ENCODE data around the gene ZNF609.

Gene ZNF609, protein sequence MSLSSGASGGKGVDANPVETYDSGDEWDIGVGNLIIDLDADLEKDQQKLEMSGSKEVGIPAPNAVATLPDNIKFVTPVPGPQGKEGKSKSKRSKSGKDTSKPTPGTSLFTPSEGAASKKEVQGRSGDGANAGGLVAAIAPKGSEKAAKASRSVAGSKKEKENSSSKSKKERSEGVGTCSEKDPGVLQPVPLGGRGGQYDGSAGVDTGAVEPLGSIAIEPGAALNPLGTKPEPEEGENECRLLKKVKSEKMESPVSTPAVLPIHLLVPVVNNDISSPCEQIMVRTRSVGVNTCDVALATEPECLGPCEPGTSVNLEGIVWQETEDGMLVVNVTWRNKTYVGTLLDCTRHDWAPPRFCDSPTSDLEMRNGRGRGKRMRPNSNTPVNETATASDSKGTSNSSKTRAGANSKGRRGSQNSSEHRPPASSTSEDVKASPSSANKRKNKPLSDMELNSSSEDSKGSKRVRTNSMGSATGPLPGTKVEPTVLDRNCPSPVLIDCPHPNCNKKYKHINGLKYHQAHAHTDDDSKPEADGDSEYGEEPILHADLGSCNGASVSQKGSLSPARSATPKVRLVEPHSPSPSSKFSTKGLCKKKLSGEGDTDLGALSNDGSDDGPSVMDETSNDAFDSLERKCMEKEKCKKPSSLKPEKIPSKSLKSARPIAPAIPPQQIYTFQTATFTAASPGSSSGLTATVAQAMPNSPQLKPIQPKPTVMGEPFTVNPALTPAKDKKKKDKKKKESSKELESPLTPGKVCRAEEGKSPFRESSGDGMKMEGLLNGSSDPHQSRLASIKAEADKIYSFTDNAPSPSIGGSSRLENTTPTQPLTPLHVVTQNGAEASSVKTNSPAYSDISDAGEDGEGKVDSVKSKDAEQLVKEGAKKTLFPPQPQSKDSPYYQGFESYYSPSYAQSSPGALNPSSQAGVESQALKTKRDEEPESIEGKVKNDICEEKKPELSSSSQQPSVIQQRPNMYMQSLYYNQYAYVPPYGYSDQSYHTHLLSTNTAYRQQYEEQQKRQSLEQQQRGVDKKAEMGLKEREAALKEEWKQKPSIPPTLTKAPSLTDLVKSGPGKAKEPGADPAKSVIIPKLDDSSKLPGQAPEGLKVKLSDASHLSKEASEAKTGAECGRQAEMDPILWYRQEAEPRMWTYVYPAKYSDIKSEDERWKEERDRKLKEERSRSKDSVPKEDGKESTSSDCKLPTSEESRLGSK (N-terminal part only)

DNA sequence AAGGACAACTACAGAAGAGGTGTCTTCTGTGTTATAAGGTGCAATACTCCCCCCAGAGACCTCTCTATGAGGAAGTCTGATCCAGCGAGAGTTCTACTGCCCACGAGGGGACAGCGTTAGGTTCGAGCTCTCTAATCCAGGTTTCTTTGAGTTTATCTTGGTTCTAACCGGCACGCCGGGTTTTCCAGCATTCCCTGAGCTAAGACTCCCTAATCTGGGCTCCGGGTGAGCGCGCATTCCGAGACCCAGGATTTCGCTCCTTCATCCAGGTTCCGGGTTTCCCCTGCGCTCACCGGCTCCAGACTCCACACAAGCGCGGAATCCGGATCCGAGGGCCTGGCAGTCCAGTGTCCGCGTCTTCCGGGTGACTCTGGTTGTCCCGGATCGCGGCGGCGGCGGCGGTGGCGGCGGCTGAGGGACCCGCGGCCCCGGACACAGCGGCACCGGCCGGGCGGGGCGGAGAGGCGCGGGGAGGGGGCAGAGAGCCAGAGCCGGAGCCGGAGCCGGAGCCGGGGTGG, at the start of gene ZNF609:
Gene ZNF609, plus strand, starts transcription at position 373 of the 518 bp plus-strand sequence. CDS start 38,842 bp downstream, outside the sequence.
- DNase-seq, result peak; percentile 98

DNA sequence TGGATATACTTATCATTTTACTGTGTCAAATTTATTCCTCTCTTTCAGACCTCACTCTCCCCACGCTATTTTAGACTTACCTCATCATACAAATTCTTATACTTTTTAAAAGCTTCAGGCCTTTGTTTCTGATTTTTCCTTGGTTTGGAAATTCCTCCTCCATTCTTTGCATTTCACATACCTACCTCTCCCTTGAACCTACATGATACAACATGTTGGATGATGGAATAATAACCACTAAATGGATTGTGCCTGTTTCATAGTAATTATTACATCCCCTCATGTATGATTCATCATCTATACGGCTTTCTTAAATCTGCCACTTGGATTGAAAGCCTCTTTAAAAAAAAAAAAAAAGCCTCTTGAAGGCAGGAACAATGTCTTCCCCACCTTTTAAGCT, 48.2 kb upstream of the ZNF609 start:
- DNase-seq, result no peak

DNA sequence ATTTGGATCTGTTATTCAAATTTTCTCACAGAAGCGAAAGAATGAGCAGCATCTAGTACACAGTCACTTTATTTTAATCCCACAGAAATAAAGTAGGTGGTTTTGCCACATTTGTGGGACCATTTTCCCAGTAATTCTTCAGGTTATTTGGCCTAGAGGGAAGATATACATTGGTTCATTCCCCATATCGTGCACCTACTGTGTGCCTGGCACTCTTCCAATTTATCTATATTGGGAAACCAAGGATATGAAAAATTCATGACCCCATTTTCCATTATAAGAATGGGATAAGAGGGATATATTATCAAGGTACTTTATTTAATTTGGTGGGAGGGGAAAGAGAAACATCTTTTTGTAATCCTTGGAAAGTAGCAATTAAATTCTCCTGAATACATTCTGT, 37.7 kb upstream of the ZNF609 start:
- DNase-seq, result no peak

DNA sequence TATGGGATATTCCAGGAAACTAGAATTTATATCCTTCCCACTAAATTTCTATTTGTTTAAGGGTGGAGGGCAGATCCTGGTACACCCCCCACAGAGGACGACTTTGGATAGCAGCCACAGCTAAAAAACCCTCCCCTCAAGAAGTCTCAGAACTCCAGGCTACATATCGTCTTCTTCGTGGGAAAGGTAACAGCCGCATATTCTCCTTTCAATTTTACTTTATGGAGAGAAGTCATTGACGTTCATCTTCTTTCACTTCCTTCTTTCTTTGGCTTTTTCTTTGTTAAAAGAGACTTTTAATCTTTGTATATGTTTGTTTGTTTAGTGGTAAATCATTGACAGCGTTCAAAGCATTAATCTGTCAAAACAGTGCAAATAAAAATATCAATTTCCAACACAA, 36.4 kb upstream of the ZNF609 start:
- DNase-seq, result no peak

DNA sequence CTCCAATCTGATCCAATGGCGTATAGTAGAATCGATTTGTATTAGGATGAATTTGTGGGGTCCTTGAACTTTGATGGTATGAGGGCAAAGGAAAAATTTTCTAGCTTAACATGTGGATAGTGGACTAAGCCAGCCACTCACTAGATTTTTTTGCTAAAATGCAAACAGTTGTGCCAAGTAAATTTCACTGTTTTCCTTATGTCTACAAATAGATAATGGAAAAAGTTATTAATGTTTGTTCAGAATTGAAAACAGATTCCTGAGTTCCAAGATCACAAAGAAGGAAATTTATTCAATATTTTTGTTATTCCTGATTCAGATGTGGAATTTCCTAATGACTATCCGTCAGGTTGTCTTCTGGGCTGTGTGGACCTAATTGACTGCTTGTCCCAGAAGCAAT, 35.2 kb upstream of the ZNF609 start:
- no peak for DNase-seq

DNA sequence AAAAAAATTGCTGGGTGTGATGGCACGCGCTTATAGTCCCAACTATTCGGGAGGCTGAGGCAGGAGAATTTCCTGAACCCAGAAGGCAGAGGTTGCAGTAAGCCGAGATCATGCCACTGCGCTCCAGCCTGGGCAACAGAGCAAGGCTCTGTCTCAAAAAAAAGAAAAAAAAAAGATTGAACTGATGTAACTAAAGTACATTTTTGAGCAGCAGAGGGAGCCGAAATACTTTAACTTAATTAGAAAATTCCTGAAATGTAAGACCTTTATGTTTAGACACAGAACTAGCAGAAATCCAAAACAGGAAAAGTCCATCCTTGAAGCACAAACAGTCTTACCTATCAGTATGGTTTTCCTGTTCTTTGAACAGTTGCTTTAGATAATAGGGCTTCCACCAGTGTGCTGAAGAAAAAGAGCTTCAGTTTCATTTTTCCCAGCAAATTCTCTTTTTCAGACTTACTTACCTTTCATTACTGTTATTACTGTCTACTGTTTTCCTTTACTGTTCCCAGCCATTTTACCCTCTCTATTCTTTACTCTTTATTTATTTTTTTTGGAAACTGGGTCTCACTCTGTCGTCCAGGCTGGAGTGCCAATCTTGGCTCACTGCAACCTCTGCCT, 33.4 kb upstream of the ZNF609 start:
- no peak for DNase-seq

DNA sequence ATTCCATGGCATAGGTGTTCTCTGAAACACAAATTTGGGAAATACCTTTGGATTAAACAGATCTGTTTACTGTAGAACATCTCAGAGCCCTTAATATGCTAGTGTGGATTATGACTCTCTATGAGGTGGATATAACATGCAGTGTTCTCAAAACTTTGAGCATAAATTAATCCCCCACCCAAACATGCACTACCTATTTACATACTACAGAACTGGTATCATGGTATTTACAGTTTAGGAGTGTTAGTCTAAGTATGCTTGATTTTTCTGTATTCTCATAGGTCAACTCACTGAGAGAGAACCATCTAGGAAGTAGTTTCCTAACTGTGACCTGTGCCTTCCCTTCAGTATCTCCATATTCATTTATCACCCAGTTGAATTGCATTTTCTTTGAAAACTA, 30.9 kb upstream of the ZNF609 start:
- DNase-seq, result no peak

DNA sequence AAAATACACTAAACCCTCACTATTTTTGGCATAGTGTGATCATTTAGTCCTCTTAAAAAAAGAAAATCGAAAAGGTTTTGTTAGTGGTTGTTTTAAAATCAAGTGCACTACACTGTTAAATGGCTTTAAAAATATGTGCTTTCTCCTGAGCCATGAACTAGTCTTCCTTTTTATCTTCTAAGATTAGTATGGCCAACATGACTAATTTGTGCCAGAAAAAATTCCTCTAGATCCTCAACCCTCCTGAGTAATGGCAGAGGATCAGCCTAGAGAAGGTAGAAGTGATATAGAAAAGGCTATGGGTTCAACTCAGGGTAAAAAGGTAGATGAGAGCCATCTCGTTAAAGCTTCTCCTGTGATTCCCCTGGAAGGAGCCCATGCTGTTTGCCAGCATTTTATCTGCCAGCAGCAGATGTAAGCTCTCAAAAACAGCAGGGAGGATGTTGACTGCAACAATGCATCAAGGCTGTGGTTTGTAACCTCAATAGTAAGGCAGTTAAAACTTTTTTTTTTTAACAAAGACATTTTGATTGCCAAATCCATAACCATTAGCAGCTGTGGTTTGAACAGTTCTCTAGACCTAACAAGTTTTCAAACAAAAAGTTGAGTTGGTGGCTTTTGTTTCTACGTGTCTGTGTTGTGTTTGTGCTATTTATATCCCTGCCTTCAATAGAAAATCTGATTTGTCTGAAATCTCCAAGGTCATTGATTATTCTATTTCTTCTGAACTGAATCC, 30.2 kb upstream of the ZNF609 start:
- peak; percentile 33 for DNase-seq

DNA sequence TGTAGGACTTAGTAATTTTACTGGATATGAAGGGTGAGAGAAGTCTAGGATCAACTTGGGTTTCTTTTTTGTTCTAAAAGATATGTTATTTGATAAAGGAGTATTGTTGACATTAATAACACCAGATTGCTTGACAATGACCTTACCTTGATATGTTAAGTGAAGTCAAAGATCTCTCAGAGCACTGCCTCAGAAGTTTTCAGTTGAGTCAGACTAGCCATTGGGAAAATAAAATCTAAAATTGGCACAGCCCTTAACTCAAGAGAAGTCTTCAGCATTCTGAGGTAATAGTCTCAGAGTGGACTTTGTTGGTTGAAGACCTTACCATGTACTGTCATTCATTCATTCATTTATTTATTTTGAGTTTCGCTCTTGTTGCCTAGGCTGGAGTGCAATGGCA, 22.4 kb upstream of the ZNF609 start:
- DNase-seq, result no peak

DNA sequence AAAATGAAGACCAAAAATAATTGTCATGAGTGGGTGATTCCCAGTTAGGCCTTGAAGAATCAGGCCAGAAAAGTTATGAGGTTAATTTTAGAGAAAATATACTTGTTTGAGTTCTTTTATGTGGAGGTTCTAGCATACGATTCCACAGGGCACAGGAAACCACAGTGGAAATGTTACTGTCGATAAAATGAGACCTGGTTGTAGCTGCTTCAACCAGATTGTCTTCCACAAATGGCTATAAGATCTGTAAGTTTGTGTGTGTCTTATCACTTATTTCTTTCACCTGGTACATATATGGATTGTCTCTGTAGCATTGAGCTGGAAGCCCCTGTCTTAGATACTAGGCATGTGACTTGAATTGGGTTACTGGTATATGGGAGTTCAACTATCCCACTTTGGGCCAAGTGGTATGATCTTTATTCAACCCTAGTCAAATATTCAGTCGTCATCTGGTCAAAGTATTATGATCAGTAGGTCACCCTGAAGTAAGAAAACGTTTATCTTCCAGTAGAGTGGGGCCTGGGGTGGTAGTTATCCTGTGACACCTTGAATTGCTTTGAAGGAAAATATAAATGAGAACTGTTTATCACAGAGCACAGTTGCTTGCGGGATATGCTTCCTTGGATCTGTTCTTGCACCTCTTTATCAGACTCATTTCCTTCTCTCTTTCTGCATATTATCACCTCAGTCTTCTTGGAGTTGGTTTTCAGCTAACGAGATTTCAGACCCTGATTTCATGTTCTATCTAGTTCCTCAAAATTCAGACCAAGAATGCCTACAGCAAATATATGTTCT, 21.5 kb upstream of the ZNF609 start:
- no peak for DNase-seq

DNA sequence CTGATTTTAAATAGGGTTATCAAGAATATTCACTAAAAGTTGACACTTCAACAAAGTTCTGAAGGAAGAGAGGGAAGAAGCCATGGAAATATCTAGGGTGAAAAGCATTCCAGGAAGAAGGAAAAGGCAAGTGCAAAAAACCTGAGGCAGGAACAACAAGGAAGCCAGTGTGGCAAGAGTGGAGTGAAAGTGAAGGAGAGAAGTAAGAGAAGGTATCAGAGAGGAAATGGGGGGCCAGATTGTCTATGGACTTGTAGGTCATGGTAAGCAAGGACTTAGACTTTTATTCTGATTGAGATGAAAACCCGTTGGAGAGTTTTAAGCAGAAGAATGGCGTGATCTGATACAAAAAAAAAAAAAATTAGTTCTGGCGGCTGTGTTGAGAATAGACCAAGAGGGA, 18.5 kb upstream of the ZNF609 start:
- no peak for DNase-seq

DNA sequence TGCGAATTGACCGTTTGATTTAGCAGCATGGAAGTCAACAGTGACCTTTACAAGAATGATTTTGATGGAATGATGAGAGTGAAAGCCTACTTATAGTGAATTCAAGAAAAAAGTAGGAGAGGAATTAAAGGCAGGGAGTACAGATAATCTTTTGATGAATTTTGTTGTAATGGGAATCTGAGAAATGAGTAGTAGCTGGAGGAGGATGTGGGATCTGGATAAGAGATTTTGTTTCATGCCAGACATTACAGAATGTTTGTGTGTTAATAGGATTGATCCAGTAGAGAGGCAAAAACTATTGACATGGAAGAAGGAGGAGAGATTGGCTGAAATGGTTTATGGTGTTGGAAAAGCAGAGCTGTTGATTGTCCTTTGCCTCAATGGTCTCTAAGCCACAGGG, 17.4 kb upstream of the ZNF609 start:
- DNase-seq, result no peak

DNA sequence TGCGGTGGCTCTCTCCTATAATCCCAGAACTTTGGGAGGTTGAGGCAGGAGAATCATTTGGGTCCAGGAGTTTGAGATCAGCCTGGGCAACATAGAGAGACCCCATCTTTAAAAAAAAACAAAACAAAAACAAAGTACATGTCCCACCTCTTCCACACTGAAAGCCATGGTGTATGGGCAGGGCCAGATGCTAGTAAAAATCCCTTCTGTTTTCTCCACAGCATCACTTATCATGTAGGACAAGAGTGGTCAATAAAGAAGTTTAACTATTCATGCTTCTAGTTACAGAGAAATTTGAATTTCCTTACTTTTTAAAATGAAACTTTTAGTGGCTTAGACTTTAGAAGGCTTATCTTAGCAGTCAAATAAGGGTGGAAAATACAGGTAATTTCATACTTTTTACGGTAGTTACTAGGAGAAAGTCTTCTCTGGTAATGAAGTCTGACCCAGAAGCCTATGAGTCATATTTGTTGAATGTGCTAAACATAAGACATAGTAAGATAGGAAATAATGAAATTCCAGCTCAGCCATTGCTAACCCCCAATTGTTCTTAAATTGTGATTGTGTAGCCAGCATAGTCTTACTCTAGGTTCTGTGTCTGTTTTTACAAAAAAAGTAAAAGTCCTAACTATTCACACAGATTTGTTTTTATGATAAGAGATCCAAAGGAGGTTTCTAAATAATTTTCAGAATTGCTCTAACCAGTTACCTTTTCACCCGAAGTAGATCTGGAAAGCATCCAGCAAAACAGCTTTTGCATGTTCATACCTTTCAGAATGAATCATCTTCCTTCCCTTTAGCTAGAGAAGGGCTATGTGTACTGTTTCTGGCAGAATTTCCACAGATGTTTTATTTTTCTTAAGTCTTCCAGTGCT, 16.4 kb upstream of the ZNF609 start:
- no peak for DNase-seq

DNA sequence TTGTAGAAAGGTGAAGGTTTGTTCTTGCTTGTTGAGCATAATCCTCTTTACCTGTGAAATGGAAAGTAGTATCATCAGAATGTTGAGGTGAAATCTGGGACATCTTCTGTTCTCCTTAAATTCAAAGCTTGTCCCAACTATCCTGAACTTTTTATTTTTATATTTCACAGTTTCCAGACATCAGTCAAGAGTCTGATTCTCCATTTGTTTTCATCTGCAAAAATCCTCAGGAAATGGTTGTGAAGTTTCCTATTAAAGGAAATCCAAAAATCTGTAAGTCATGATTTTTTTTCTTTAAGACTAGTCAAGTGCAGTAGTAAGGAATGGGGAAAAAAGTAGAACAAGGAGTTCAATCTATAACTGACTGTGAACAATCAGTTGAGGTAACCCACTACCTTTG, 15.5 kb upstream of the ZNF609 start:
- DNase-seq, result no peak

DNA sequence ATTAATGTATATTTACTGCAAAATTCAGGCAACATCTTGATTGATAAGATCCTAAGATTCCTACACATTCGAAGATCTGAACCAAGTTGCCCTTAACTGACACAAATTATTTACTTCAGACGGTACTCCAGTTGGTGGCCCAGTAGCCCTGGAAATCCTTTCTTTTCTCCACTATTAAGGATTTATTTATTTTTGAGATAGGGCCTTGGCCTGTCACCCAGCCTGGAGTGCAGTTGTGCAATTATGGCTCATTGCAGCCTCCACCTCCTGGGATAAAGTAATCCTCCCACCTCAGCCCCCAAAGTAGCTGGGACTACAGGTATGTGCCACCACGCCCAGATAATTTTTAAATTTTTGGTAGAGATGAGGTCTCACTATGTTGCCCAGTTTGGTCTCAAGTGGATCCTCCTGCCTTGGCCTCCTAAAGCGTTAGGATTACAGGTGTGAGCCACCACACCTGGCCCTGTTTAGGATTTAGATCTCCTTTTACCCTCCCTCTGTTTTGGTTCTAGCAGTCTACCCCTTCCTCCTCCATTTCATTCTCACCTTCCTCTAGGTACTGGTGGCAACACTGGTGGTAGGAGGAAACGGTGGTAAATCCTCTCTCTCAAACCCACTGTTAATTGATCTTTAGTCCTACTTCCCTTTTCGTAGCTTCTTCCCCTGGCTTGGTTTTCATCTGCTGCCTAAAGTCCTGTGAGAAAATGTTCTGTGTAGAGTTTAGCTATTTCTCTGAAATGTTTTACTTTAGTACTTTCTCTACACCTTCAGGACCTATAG, 12.7 kb upstream of the ZNF609 start:
- DNase-seq, result no peak

DNA sequence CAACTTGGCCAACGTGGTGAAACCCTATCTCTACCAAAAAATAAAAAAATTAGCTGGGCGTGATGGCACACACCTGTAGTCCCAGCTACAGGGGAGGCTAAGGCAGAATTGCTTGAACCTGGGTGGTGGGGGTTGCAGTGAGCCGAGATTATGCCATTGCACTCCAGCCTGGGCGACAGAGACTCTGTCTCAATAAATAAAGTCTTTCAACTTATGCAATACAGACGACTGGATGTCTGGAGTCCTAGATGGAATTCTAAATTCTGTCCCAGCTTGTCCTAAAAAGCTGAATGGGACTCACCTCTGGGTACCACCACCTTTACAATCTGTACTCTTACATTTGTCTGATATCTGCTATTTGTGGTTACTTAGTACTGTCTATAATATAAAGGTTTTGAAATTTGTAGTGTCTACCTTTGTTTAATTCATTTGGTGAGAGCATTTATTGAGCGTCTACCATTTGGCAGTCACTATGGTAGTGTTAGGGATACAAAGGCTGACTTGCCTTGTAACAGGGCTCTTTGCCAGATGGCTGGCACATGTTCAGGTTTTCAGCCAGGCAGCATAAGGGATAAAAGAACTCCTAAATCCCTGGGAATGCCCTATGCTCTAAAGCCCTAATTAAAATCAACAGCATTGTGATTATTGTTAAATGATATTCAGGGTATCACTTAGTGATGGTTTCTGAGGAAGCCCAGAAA, 7.2 kb upstream of the ZNF609 start:
- no peak for DNase-seq

DNA sequence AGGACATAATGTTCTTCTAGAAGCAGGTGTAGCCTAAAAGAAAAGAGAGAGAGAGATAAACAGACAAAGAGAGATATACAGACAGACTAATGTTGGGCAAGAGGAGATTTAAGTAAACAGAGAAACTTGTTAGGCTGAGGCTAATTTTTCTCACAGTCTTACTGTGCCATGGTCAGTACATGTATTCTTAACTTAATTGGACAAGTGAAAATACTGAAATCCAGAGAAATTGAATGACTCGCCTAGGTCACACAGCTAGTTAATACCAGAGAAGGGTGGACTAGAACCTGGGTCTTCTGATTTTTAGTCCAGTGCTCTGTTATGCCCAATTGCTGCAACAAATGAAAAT, 6.7 kb upstream of the ZNF609 start:
- no peak for DNase-seq

DNA sequence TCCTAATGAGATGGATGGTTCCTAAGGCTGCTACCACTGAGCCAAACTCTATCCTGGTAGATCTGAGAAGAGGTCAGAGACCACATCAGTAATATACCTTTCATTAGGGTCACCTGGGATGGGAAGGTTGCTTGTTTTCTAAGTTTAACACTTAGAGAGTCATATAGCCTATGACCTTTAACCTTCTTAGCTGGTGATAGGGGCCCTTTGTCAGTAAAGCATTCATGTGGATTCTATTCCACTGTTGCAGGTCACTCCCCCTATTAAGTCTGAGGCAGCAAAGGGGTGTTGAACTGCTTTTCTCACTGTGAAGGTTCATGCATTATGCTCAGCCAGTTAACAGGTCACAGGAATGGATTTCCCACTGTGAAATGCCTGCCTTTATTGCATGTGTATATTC, 6.1 kb upstream of the ZNF609 start:
- DNase-seq, result no peak

DNA sequence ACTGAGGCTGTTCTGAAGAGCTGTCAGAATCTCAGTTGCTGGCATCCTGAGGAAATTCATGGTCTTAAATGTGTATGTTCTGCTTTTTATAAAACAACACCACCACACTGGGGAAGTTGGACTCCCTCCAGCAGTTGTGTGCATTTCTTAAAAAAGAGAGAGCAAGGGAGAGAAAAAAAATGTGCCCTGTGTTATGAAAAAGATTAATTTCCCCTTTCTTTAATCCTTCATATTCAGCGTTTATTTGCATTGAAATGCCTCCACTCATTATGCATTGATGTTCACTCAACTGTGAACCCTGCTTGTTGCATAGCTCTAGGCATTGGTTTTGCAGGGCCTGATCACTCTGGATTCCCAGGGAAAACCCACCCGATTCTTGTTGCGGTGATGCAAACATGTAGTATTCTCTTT, 4.4 kb upstream of the ZNF609 start:
- no peak for DNase-seq
